Measurements from ENCODE around the gene ZNF215.
"Not testable (repeated sequence)": the region's sequence is repeated elsewhere in the genome, so short reads cannot be mapped to it uniquely, and the experiment has no call there.

ZNF215 gene

GRCh38 chr11:6968816-6969215 lies 42.6 kb downstream of the ZNF215 start:
- DNase-seq (ENCODE audit: low read depth, low spot score): peak; percentile 60
- in situ Hi-C loops (cut with HindIII; ENCODE audit: low sequenced_read_pairs): no loop called here
- no peak overlapping the region for H3K4me3 ChIP-seq (ENCODE audit: low read depth, low read length)

GRCh38 chr11:6969854-6970253 lies 43.6 kb downstream of the ZNF215 start:
- H3K4me3 ChIP-seq (ENCODE audit: low read depth, low read length); in situ Hi-C loops (cut with HindIII; ENCODE audit: low sequenced_read_pairs): not testable (repeated sequence)
- DNase-seq (ENCODE audit: low read depth, low spot score): peak; percentile 22

More at GRCh38 chr11:6968816-6969215, 42.6 kb downstream of the ZNF215 start:
- TF ChIP-seq, protein P1, sequence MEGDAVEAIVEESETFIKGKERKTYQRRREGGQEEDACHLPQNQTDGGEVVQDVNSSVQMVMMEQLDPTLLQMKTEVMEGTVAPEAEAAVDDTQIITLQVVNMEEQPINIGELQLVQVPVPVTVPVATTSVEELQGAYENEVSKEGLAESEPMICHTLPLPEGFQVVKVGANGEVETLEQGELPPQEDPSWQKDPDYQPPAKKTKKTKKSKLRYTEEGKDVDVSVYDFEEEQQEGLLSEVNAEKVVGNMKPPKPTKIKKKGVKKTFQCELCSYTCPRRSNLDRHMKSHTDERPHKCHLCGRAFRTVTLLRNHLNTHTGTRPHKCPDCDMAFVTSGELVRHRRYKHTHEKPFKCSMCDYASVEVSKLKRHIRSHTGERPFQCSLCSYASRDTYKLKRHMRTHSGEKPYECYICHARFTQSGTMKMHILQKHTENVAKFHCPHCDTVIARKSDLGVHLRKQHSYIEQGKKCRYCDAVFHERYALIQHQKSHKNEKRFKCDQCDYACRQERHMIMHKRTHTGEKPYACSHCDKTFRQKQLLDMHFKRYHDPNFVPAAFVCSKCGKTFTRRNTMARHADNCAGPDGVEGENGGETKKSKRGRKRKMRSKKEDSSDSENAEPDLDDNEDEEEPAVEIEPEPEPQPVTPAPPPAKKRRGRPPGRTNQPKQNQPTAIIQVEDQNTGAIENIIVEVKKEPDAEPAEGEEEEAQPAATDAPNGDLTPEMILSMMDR (IDR thresholded peaks at IDR 0.05; ENCODE audit: low read depth, low read length): no peak

DNA sequence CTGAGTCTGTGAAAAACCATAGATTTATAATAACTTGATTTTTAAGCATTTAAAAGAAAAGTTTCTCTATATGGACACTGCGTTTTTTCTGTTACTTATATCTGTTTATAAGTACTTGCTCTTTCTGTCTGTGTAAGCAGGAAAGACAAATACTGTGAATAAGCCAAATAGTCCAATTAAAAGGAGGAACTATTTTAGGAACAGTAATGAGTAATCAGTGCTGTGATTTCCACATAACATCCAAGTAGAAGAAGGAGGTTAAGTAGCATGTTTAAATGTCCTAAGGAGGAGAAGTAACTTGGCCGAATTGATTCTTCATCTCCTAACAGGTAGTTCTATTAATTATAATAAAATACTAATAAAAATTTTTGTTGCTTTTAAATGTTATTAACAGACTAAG lies 53.1 kb downstream of the ZNF215 start:
- TF ChIP-seq, protein P1 (IDR thresholded peaks at IDR 0.05; ENCODE audit: low read depth, low read length): no peak
- no peak for DNase-seq (ENCODE audit: low read depth, low spot score)
- in situ Hi-C loops (cut with HindIII; ENCODE audit: low sequenced_read_pairs): no loop called here
- no peak overlapping the region for H3K4me3 ChIP-seq (ENCODE audit: low read depth, low read length)

DNA sequence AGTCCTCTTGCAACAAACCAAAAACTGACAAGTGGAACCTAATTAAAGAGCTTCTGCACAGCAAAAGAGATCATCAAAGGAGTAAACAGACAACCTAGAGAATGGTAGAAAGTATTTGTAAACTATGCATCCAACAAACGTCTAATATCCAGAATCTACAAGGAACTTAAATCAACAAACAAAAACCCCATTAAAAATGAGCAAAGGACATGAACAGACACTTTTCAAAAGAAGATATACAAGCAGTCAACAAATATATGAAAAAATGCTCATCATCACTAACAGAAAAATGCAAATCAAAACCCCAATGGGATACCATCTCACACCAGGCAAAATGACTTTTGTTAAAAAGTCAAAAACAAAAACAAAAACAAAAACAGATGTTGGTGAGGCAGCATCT lies 60.3 kb downstream of the ZNF215 start:
- in situ Hi-C loops (cut with HindIII; ENCODE audit: low sequenced_read_pairs): no loop called here
- TF ChIP-seq, protein P1 (IDR thresholded peaks at IDR 0.05; ENCODE audit: low read depth, low read length): no peak
- no peak overlapping the region for H3K4me3 ChIP-seq (ENCODE audit: low read depth, low read length)
- no peak for DNase-seq (ENCODE audit: low read depth, low spot score)

- DNase-seq (ENCODE audit: low read depth, low spot score): peak; percentile 69
- TF ChIP-seq, protein P1 (IDR thresholded peaks at IDR 0.05; ENCODE audit: low read depth, low read length): no peak
- H3K4me3 ChIP-seq (ENCODE audit: low read depth, low read length): no peak overlapping the region
- in situ Hi-C loops (cut with HindIII; ENCODE audit: low sequenced_read_pairs): no loop called here
Measured at GRCh38 chr11:6988506-6988905, 62.3 kb downstream of the ZNF215 start.

- no peak for DNase-seq (ENCODE audit: low read depth, low spot score)
- in situ Hi-C loops (cut with HindIII; ENCODE audit: low sequenced_read_pairs): no loop called here
- H3K4me3 ChIP-seq (ENCODE audit: low read depth, low read length): no peak overlapping the region
- TF ChIP-seq, protein P1 (IDR thresholded peaks at IDR 0.05; ENCODE audit: low read depth, low read length): no peak
Measured at GRCh38 chr11:6991227-6991626, 65.0 kb downstream of the ZNF215 start.

GRCh38 chr11:6992026-6992425 lies 65.8 kb downstream of the ZNF215 start:
- TF ChIP-seq, protein P1 (IDR thresholded peaks at IDR 0.05; ENCODE audit: low read depth, low read length): no peak
- no peak overlapping the region for H3K4me3 ChIP-seq (ENCODE audit: low read depth, low read length)
- in situ Hi-C loops (cut with HindIII; ENCODE audit: low sequenced_read_pairs): no loop called here
- peak; percentile 11 for DNase-seq (ENCODE audit: low read depth, low spot score)

Data from astrocyte of the spinal cord (primary cell).